K562 (cell line): ENCODE results near the gene SNRPD2. TPM values are rescaled to one million over a fixed set of nuclear protein-coding genes. Genes with fewer than 3 reads are reported as not detected.

Source experiments
- ATAC-seq: fragments of 200-7000 bp; cut with Tn5 transposase; 3 replicates; pipeline ENCODE4 v1.9.1; 2020; ENCODE audit warnings: moderate library complexity
- BruUV-seq: library from RNA; stranded (reverse); fragments of 400-500 nt; replicated peaks from 2 replicates; lab custom pipeline; 2021; lab: Mats Ljungman, UMichigan
- CTCF ChIA-PET: fragments of 300-600 bp; formaldehyde crosslinking; extraction: SDS; loops from one replicate; lab custom pipeline; 2021; ENCODE audit warnings: low intra/inter-chr PET ratio; lab: Yijun Ruan, JAX
- POLR2A ChIA-PET: fragments of 300-600, 350-650 bp; sonication (Branson Sonifier 250); formaldehyde crosslinking; extraction: SDS; loops from one replicate; lab custom pipeline; 2021; ENCODE audit warnings: antibody characterized with exemption, inconsistent platforms; lab: Yijun Ruan, JAX
- DNase-seq, 4 experiments: peaks; one replicate each; pipeline versions ENCODE4 v3.0.0 to v3.0.0-alpha.2; 2011 to 2018; ENCODE audit warnings: low spot score in 3 of 4, mixed read lengths in 3 of 4; ENCODE audit errors: extremely low read depth in 1 of 4
- FAIRE-seq: peaks from 2 replicates; lab custom pipeline; 2011; peaks lifted over from hg19 to GRCh38; lab: Jason Lieb, UNC
- H2AFZ ChIP-seq: 2 replicates; pipeline ENCODE4 v1.6.0; 2011; ENCODE audit warnings: low read depth, low read length, control low read depth, inconsistent platforms
- H3K27ac ChIP-seq: fragments of 200-600 bp; 3 replicates; pipeline ENCODE4 v1.8.0; 2011; ENCODE audit warnings: low read depth, mild to moderate bottlenecking, control low read depth, inconsistent platforms, low read length, moderate library complexity, mixed read lengths; ENCODE audit errors: extremely low read depth
- H3K27me3 ChIP-seq, 2 experiments: fragments of 300-600 bp in 1 of 2; 2 replicates in 1 of 2; 3 replicates in 1 of 2; pipeline versions ENCODE4 v1.6.0 to v1.8.0; 2011; ENCODE audit warnings: inconsistent platforms in 2 of 2, low read length in 2 of 2, mild to moderate bottlenecking in 1 of 2, mixed read lengths in 1 of 2, moderate library complexity in 1 of 2; ENCODE audit not compliant: control insufficient read depth in 2 of 2, insufficient read depth in 2 of 2
- H3K36me3 ChIP-seq: fragments of 300-600 bp; 3 replicates; pipeline ENCODE4 v1.8.0; 2011; ENCODE audit warnings: mild to moderate bottlenecking, low read length, inconsistent platforms; ENCODE audit not compliant: control insufficient read depth, insufficient read depth
- H3K4me1 ChIP-seq, 2 experiments: fragments of 200-600 bp in 1 of 2; replicated peaks in 1 of 2; 2 replicates in 1 of 2; 3 replicates in 1 of 2; pipeline versions ENCODE4 v1.5.1 to v1.8.0; 2011; ENCODE audit warnings: inconsistent platforms in 2 of 2, low read length in 2 of 2, mild to moderate bottlenecking in 1 of 2, mixed read lengths in 1 of 2, moderate library complexity in 1 of 2; ENCODE audit not compliant: control insufficient read depth in 2 of 2, insufficient read depth in 2 of 2
- H3K4me2 ChIP-seq: 2 replicates; pipeline ENCODE4 v1.6.1; 2011; ENCODE audit warnings: low read length, control low read depth, inconsistent platforms, mixed read lengths; ENCODE audit not compliant: insufficient read depth
- H3K4me3 ChIP-seq: fragments of 200-600 bp; sonication (generic), shearing (Covaris generic); 2 replicates; pipeline ENCODE4 v1.5.1; 2016; ENCODE audit warnings: control low read depth, inconsistent platforms
- H3K79me2 ChIP-seq: fragments of 200-600 bp; 3 replicates; pipeline ENCODE4 v1.8.0; 2011; ENCODE audit warnings: low read length, inconsistent platforms; ENCODE audit not compliant: control insufficient read depth, insufficient read depth
- H3K9ac ChIP-seq, 2 experiments: 2 replicates each; pipeline versions ENCODE4 v1.6.0 to v1.6.1; 2011; ENCODE audit warnings: low read depth in 2 of 2, low read length in 2 of 2, control low read depth in 1 of 2, inconsistent platforms in 1 of 2, mild to moderate bottlenecking in 1 of 2, mixed read lengths in 1 of 2; ENCODE audit not compliant: insufficient read depth in 1 of 2
- H3K9me1 ChIP-seq: one replicate; pipeline ENCODE4 v1.6.0; 2011; ENCODE audit warnings: inconsistent platforms, mild to moderate bottlenecking, low read length, moderate library complexity; ENCODE audit not compliant: control insufficient read depth, insufficient read depth
- H3K9me3 ChIP-seq: replicated peaks from 2 replicates; pipeline ENCODE4 v1.5.1; 2011; ENCODE audit warnings: low read depth, low read length, inconsistent platforms; ENCODE audit not compliant: control insufficient read depth, insufficient read depth
- H4K20me1 ChIP-seq: replicated peaks from 2 replicates; pipeline ENCODE4 v1.6.1; 2011; ENCODE audit warnings: low read length, inconsistent platforms, mixed read lengths; ENCODE audit not compliant: control insufficient read depth, insufficient read depth
- POLR2A ChIP-seq: fragments of 450-650 bp; conservative IDR thresholded peaks from 2 replicates; pipeline ENCODE4 v1.6.1; 2016
- POLR2G ChIP-seq: fragments of 200-400 bp; formaldehyde crosslinking; IDR thresholded peaks from 2 replicates; pipeline ENCODE4 v1.6.1; 2017; ENCODE audit warnings: low read depth, mild to moderate bottlenecking, antibody characterized with exemption, low read length, moderate library complexity
- PTBP1 ChIP-seq: fragments of 200-400 bp; formaldehyde crosslinking; IDR thresholded peaks from 2 replicates; pipeline ENCODE4 v1.6.1; 2017; ENCODE audit warnings: low read depth, low read length
- RAD21 ChIP-seq, 2 experiments: fragments of 250-450 bp in 1 of 2; fragments of 450-650 bp in 1 of 2; sonication (Bioruptor Pico) in 1 of 2; formaldehyde crosslinking in 1 of 2; IDR thresholded peaks in 1 of 2; conservative IDR thresholded peaks in 1 of 2; 2 replicates each; pipeline versions ENCODE4 v1.4.0 to v1.8.0; 2020 to 2022; ENCODE audit warnings: mild to moderate bottlenecking in 2 of 2, moderate library complexity in 1 of 2
- RBFOX2 ChIP-seq: fragments of 200-400 bp; formaldehyde crosslinking; IDR thresholded peaks from 2 replicates; pipeline ENCODE4 v1.6.1; 2017; ENCODE audit warnings: low read depth, mild to moderate bottlenecking, low read length, moderate library complexity
- RBM22 ChIP-seq: fragments of 200-400 bp; formaldehyde crosslinking; IDR thresholded peaks from 2 replicates; pipeline ENCODE4 v1.6.1; 2018; ENCODE audit warnings: low read length, low read depth; ENCODE audit not compliant: poor library complexity, severe bottlenecking
- WGBS: fragments of 100-300 bp; shearing (Covaris generic); methylation state at CpG from one replicate; pipeline ENCODE4 v1.1.6; 2016; ENCODE audit warnings: low coverage, mixed read lengths; ENCODE audit not compliant: insufficient coverage; ENCODE audit errors: missing lambda C conversion rate; 5-methylcytosine and 5-hydroxymethylcytosine counted together
- in situ Hi-C: fragments of 300-500 bp; cut with MboI; formaldehyde crosslinking; loops from 4 replicates; pipeline ENCODE4 v1.15.0; 2018; ENCODE audit warnings: inconsistent platforms, mixed read lengths
- intact Hi-C: fragments of 100-400 bp; cut with micrococcal nuclease; formaldehyde crosslinking; loops from 2 replicates; pipeline ENCODE4 v1.14.2; 2022
- polyA plus RNA-seq, 8 experiments: library from polyadenylated mRNA; depleted of rRNA in 4 of 8; stranded (reverse) in 5 of 8; unstranded in 3 of 8; fragments of >200 nt; fragmentation: Nextera tagmentation in 2 of 8; fragmentation: Illumina TruSeq in 1 of 8; extraction: Ambion mirVana in 2 of 8; extraction: Trizol in 1 of 8; gene quantifications; 2 replicates each; pipeline versions ENCODE4 v1.2.1 to v1.2.3, GENCODE V29; 2011 to 2014; ENCODE audit warnings: inconsistent platforms in 1 of 8, missing spikeins in 1 of 8
- total RNA-seq, 7 experiments: library from RNA; depleted of rRNA in 6 of 7; stranded (reverse); fragments of >200 nt in 6 of 7; fragmentation: Illumina TruSeq in 2 of 7; extraction: Trizol in 2 of 7; gene quantifications; 2 replicates each; pipeline versions ENCODE4 v1.2.1 to v1.2.3, GENCODE V29; 2011 to 2021; ENCODE audit warnings: low replicate concordance in 1 of 7
- TF ChIP-seq, protein P1 (sequence below): sonication (generic); formaldehyde crosslinking; IDR thresholded peaks from 2 replicates; pipeline ENCODE4 v1.9.0; 2022; ENCODE audit warnings: mild to moderate bottlenecking, missing genetic modification reagents

Gene SNRPD2
- total and polyA plus RNA-seq, 9 of the 15 experiments (the other 6 are each of a cell fraction or from before 2014, with no cell fraction given) = 728 to 4,411 (median 1,029) TPM

DNA sequence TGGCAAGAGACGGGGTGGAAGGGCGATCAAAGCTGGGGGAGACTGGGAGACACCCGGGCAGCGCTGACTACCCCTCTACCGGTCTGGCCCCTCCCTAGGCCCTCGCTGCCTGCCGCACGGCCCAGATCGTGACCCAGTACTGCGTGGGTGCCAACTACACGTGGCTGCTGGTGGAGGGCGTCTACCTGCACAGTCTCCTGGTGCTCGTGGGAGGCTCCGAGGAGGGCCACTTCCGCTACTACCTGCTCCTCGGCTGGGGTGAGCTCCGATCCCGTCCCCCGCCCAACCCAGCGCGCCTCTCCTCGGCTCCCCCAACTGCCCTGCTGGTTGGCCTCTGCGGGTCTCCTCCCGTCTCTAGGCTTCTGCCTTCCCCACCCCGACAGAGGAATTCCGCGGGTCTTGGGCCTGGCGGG, 14.9 kb downstream of the SNRPD2 start:
- in situ Hi-C loops = no loop called here
- CTCF ChIA-PET = no interaction called here
- no peaks in the 10 kb centered on the region for H3K27me3 ChIP-seq
- H3K9me3 ChIP-seq = no peaks in the 10 kb centered on the region
- 93% methylated on average over 17 of the region's 28 CpGs for WGBS
- no peak overlapping the region for H3K9ac ChIP-seq
- H2AFZ ChIP-seq = no peak overlapping the region
- TF ChIP-seq RAD21 (CRISPR knock-in tag; conservative IDR thresholded peaks at IDR 0.05 in 1 of 2, IDR thresholded peaks at IDR 0.05 in 1 of 2) (no peak), RBM22 (peak; percentile 28), POLR2A (0 out of 2 replicates have a peak, but pooled peaks have one; percentile 13), PTBP1 (no peak), RBFOX2 (peak; percentile 56; the same call in 1 of the 2 replicates), POLR2G (peak; percentile 63)
- TF ChIP-seq, protein P1, sequence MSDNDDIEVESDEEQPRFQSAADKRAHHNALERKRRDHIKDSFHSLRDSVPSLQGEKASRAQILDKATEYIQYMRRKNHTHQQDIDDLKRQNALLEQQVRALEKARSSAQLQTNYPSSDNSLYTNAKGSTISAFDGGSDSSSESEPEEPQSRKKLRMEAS = peak; percentile 38; the same call in 1 of the 2 replicates
- TF ChIP-seq, all 486 proteins: peak for 5
- BruUV-seq = no TSS peak
- Histone ChIP-seq H3K4me1 (peaks cover 2 to 24% of the 10 kb centered on the region in 2 experiments; a peak in 2 of 5 replicates), H3K27ac (no peak overlapping the region), H3K79me2 (no peaks in the 10 kb centered on the region), H3K4me2 (no peak overlapping the region), H3K4me3 (no peak overlapping the region), H3K36me3 (peaks cover 57% of the 10 kb centered on the region), H4K20me1 (0 out of 2 replicates have a peak, but pooled peaks cover 2% of the 10 kb centered on the region), H3K9me1 (peaks cover 1% of the 10 kb centered on the region)
- FAIRE-seq (no peak), ATAC-seq (no peak), DNase-seq (no peak)
- POLR2A ChIA-PET = interaction anchor here (2.0 to 4.1 kb wide), 2 partner anchors 12 to 14 kb away, joined by 5 to 12 read pairs; no protein-coding TSS in a partner anchor
- intact Hi-C loops = no loop called here
